Medulla oblongata (tissue), 1 donor: Measurements from ENCODE around the gene AURKAIP1.
A peak's percentile ranks its signal among the peaks of the same experiment; 100 is the strongest.
"Not testable (repeated sequence)": the region's sequence is repeated elsewhere in the genome, so short reads cannot be mapped to it uniquely, and the experiment has no call there.

Source experiments
- DNase-seq: peaks from one replicate; pipeline ENCODE4 v3.0.0-alpha.2; 2015; ENCODE audit errors: extremely low spot score

The AURKAIP1 gene

DNA sequence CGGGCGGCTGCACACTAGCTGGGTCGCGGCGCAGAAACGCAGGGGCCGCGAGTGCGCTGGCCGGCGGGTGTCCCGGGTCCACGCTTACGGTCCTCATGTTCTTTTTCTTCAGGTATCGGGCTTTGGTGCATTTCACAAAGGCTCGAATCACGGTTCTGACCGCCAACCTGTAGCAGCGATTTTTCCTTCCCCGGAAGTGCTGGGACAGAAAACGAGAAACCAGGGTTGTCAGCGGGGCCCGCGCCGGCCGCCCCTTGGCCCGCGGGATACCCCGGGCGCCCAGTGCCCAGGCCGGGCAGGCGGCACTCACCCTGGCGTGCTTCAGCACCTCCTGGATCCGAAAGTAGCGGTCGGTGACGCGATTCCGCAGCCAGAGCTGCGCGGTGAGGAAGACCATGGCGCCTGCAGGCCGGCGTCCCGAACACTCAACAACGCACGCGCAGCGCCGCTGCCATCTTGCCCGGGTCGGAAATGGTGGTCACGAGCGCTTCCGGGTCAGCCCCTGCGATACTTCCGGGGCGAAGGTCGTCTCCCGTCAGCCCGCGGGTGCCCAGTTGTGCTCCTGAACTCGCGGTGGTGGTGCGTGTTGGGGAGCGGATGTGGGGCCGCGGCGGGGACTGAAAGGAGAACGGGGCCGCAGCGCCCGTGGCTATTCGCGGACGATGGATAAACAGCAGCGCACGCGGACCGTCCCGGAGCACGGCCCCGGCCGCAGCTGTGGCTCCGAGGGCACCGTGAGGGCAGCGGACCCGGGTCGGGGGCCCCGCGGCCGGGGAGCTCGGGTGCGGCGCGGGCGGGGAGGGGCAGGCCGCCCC lies 32.0 kb upstream of the AURKAIP1 start, which contains the start of gene MRPL20:
MRPL20 (minus strand) TSS at position 473 of the 815 bp plus-strand sequence; CDS start at position 397, 76 bp downstream.
- peak; percentile 95 for DNase-seq

DNA sequence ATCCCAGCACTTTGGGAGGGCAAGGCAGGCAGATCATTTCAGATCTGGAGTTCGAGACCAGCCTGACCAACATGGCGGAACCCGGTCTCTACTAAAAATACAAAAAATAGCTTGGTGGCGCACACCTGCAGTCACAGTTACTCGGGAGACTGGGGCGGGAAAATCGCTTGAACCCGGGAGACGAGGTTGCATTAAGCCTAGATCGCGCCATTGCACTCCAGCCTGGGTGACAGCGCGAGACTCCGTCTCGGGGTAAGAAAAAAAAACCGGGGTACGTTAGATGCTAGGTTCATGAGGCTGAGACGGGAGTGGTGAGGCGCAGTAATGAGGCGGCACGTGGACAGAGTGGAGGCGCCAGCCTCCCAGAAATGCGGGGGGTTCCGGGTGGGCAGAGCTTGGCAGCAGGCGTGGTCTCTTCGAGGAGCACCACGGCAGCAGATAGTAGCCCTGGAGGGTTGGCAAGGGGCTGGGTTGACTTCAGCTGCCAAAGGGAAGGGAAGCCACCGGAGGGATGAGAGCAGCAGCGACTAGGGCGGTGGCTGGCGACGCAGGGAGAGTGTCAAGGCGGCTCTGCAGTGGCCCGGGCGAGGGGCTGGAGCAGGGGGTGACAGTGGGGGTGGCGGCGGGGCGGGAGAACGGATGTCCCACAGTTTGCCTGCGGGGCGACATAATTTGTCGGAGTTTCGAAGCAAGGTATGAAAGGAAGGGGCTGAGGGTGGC lies 31.3 kb upstream of the AURKAIP1 start:
- no peak for DNase-seq

DNA sequence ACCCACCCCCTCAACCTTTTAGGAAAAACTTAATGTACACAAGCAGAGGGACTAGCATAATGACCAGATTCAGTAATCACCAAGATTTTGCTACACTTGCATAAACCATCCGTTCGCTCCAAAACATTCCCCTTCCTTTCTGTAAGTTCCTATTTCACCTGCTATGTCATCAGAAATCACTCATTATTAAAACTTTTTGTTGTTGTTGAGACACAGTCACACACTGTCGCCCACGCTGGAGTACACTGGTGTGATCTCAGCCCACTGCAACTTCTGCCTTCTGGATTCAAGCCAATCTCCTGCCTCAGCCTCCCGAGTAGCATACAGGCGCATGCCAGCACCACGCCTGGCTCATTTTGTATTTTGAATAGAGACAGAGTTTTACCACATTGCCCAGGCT lies 28.6 kb upstream of the AURKAIP1 start:
- no peak for DNase-seq

DNA sequence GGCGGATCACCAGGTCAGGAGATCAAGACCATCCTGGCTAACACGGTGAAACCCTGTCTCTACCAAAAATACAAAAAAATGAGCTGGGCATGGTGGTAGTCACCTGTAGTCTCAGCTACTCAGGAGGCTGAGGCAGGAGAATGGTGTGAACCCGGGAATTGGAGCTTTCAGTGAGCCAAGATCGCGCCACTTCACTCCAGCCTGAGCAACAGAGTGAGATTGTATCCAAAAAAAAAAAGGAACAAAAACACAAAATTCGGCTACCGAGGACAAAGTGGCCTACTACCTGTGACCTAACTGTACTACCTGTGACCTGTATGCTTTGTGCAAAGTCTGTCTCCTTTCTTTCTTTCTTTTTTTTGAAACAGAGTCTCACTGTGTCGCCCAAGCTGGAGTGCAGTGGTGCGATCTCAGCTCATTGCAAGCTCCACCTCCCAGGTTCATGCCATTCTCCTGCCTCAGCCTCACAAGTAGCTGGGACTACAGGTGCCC lies 27.9 kb upstream of the AURKAIP1 start:
- not testable (repeated sequence) for DNase-seq

DNA sequence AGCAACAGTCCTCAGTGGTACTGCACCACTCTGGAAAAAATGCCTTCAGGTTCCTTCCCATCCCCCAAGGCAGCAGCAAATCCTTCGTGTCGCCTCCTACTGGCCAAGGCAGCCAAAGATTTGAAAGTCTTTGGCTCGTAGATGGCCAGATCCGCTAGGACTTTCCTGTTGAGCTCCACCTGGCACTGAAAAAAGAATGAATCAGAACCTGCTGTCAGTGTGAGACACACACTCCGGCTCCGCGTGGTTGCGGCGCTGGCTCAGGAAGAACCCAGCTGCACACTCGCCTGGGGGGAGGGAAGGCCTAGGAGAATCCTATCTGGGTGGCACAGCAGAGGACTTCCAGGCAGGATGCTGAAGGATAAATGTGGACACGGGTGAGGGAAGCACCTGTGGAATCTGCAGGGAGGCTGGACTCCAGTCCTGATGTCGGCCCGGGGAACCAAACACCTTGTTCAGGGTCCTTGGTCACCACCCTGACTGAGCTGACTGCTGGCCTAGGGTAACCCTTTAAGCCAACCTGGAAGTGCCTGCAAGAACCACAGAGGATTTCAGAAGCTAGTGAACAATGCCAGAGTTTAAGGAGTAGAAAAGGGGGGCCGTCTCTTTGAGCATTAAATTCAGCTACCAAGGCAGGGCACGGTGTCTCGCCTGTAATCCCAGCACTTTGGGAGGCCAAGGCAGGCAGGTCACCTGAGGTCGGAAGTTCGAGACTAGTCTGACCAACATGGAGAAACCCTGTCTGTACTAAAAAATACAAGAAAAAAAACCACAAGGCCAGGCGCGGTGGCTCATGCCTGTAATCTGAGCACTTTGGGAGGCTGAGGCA lies 27.3 kb upstream of the AURKAIP1 start:
- no peak for DNase-seq

DNA sequence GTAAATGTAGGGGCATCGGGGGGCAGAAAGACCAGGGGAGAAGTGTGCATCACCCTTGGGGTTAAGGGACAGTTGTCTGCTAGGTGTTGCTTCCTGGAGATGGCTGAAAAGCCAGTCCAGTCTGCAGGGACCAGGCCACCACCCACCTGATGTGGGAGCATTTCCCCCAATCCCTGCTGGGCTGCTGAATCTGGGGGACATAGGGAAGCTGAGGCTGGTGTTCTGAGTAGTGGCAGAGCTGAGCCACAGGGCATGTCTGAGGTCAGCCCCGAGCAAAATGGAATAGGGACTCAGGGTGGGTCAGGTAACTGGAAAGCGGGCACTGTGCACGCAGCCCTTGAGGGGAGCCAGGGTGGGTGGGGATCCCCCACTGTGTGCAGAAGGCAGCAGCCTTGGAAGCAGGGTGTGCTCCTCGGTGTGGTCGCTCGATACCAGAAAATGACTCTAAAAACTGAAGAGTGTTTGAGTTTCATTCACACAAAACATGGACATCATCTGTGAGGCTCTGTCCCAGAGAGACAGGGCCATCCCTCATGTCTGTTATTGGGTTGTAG lies 26.5 kb upstream of the AURKAIP1 start:
- no peak for DNase-seq

DNA sequence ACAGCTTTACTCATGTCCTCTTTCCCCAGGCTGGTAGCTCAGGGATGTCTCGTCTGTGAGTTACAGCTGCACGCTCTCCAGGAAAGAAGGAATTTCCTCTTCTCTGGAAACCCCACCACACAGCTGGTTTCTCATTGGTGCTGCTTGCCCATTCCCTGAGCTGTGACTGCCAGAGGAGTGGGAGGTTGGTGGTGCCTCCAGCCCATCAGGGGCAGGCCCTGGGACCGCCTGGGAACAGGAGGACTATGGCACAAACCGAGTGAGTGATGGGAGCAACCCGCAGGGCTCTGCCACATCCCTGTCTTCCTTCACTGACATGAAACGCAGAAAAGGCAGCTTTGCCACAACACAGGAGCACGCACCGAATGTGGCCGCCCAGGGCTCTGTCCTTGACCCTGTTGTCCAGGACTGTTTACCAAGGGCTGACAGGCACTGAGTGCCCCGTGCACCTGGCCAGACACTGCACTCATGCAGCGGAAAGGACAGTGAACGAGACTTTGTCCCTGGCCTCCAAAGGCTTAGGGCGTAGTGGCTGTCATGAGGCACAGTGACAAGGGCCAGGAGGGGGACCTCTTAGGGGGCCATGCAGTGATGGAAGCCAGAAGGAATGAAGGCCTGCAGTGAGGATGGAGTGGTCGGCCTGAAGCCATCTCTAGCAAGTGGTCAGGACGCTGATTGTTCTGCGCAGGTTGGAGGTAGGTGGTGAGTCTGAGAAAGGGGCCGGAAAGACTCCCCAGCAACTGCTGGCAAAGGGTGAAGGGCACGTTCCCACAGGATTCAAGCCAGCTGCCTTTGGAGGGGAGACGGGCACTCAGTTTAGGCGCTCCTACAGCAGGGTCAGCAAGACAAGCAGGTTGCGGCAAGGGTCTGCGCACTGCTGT lies 25.8 kb upstream of the AURKAIP1 start:
- no peak for DNase-seq

DNA sequence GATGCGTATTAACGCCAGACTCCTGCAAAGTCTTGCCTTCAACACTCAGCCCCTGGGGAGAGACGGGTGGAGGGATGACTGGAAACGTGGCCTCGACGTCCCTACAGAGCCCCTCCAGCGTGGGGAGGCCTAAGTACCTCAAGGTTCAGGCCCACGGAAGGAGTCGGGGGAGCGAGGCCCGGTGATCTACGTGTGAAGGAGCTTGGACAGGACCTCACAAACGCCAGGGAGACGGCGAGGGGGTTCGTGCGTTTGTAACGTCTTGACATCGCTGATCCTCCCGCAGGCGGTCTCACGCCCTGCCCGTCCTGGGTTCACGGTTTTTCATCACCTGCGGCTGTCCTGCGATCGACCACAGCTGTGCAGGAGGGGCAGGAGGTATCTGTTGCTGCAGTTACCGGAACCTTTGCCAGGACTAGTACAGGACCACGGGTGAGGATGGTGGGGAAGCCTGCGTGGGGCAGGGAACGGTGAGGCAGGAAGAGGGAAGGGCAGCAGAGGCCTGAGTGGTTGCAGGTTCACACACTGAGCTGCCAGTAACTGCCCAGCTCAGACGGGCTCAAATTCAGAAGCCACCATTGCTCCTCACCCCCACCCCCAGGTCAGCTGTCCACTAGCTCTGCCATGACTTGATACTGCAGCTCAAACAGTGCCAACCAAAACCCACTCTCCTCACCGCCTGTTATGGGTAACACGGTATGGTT lies 25.0 kb upstream of the AURKAIP1 start:
- no peak for DNase-seq

DNA sequence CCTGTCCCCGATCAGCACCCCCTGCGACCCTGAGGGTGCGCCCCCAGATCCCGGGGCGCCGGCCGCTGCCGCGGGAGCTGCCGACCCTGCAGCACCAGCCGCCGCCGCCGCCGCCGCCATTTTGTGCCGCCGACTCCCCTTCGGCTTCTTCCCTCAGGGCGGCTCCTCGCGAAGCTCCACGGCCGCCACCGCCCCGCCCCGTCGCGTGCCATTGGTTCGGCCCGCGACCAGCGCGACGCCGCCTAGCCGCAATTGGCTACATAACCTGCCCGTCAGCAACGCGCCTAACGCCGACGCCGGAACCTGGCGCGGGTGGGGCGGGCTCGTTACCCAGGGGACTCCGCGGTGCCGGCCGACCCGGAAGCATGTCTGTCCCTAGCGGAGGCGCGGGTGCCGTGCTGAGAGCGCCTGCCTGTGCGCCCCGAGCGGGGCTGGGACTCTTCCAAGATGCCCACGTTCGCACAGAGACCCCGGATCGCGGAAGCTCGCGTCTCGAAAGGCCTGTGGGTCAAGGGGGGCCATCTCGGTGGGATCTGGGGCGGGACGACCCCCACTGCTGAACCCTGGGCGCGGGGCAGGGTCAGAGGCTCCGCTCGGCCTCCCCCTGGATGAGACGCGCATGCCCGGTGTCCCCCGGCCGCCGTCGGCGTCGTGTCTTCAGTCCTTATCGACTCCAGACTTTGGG lies 24.3 kb upstream of the AURKAIP1 start, which contains the start of gene CCNL2:
CCNL2 (minus strand) TSS at position 149 of the 685 bp plus-strand sequence; CDS start at position 120, 29 bp downstream.
- peak; percentile 97 for DNase-seq

DNA sequence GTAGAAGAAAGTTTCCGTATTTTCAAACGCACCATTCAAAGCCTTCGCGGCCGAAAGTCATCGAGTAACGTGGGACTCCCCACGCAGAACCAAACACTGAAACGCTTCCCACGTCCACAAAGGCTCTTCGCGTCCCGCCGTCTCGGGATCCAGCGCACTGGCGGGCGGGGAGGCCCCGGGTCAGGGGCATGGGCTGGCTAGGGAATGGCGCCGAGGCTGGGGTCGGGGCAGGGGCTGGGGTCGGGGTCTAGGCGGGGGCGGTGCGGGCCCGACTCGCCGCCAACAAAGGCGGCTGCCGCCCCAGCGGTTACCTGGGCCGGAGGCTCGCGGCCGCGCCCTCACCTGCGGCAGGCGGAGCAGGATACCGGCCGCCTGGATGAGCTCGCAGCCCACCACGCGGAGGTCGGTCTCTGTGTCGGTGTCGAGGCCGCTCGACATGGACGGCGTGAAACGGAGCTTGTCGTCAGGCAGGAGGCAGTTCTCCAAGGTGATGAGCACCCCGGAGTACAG lies 23.7 kb upstream of the AURKAIP1 start:
- DNase-seq = no peak

DNA sequence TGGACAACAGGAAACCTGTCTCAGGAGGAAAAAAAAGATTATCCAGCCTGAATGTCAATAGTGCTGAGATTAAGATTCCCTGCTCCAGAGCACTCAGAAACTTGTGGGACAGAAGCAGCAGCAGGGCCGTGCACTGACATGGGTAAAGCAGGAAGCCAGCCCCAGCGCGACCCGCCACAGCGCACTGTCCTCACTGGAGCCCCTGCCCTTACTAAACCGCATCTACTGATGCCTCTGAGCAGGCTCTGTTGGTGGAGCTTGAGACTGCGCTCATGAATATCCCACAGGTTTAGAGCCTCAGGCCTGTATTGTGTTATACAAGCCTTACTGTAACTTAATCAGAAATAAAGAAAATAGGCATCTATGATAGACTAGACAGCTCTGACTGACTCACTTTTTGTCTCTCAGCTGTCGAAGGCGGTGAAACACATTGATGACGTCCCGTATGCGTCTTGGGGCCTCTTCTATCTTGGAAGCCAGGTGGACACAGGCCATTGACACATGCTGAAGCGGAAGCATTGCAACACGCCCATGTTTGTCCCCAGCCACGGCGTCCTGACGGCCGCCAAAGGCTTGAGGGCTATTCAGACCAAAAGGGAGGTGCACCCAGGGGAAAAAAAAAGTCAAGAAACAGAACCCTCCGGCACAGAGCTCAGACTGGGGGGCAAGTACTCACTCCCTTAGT lies 23.0 kb upstream of the AURKAIP1 start:
- no peak for DNase-seq

DNA sequence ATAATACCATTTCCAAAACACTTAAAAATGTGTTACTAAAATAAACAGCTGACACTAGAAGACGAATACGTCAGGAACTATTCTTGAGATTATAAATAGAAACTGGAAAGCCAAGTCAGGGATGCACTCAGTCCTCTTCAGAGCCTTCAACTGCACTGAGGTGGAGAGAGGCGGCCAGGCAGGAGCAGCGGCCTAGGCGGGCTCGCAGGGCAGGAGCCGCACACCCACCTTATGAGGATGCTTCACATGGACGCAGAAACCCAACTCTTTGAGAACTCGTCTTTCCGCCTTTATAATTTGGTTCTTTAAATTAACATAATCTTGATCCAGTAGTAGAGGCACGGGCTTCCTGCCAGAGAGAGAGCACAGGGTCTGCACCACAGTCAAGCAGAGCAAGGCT lies 20.2 kb upstream of the AURKAIP1 start:
- DNase-seq = no peak

DNA sequence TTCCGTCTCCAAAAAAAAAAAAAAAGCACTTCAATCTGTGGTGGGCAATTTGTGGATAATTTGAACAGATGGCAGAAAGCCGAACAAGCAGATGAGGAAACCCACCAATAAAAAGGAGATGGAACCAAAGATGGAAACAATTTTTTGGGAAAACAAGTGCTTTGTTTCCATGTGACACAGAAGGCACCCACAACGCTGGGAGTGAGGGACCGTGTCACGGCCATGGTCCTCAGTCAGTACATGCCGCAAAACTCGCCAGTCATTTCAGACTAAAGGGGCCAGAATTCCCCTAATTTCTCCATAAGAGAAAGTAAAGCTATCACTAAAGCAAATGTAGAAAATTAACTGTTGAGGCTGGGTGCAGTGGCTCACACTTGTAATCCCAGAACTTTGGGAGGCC lies 19.1 kb upstream of the AURKAIP1 start:
- DNase-seq = no peak

DNA sequence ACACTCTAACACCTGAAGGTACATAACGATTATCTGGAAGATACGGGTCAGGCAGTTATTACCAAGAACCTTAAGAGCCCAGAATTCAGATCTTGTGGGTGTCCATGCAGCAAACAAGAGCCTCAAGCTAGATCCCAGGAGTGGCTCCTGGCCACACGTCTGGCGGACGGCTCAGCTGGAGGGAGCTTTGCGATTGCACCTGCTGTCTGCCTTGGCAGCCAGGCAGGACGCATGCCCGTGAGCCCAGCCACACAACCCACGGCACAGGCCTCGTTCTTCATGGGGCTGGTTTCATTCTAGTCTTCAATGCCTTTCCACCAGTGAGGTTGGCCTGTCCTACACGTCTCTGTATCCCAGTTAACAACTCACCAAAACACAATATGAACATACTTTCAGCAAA lies 18.4 kb upstream of the AURKAIP1 start:
- DNase-seq = no peak

DNA sequence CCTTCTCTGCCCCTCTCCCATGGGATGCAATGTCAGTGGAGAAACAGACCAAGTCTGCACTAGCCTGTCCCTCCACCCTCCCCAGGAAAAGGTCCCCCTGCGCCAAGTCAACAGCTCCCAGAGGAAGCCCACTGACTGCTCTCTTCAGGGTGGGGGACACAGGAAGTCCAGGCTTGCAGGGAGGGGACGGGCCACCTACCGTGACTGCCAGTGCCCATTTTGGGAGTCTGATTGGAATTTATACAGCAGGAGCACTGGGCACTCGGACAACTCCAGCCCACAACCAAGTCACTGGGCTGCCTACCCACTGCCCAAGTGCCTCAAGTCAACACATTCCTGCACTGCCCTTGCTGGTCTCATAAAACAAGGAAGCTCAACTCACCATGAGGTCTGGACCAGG lies 18.0 kb upstream of the AURKAIP1 start:
- no peak for DNase-seq

DNA sequence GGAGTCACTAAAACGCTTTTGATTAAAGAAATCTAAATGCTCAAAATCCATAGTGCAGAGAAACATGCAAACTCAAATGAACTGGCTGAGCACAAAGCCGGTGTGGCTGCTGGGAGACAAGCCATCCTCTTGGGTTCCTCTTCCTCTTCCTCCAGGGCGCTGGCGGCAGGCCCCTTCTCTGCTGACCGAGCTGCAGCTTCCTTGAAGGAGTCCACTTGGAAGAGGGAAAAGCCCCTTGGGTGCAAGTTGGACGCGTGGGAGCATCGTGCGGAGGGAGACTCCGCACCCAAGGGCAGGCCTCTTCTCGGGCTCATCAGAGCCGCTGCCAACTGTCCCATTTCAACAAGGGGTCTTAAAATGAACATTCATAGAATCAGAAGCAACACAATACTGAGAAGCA lies 16.2 kb upstream of the AURKAIP1 start:
- DNase-seq = no peak

DNA sequence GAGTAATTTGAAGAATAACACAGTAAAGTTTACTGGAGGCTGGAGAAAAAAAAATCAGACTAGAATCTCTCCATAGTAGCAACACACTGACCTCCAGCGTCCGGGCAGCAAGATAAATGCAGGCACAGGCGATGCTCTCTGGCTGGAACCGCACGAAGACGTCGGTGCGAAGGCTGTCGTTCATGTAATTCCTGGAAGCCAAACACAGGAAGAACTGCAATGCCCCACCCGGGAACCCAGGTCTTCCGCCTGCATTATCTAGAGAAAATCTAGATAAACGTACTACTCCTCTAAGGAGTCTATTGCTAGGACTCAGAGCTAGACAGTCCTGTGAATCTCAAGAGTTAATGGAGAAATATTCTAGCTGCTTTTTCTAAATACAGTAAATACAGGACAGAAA lies 15.7 kb upstream of the AURKAIP1 start:
- no peak for DNase-seq

DNA sequence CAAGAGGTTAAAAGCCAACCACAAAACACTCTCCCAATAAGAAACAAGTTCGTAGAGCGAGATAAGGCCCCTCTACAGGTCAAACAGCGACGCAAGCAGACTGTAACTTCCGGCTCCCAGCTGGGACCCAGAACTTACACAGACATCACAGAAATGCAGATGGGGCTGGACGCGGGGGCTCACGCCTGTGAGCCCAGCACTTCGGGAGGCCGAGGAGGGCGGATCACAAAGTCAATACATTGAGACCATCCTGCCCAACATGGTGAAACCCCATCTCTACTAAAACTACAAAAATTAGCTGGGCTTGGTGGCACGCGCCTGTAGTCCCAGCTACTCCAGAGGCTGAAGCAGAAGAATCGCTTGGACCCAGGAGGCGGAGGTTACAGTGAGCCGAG lies 13.1 kb upstream of the AURKAIP1 start:
- DNase-seq = no peak
